GM20431 (cell line): ENCODE measurements around the gene WIPF3.
"Not testable (repeated sequence)": the region's sequence is repeated elsewhere in the genome, so short reads cannot be mapped to it uniquely, and the experiment has no call there.

Experiments
- in situ Hi-C: fragments of 300-500 bp; cut with MseI, MboI; formaldehyde crosslinking; loops from one replicate; pipeline ENCODE4 v1.15.0; 2020; ENCODE audit warnings: low sequenced_read_pairs; ENCODE audit not compliant: unreplicated experiment

WIPF3 gene

DNA sequence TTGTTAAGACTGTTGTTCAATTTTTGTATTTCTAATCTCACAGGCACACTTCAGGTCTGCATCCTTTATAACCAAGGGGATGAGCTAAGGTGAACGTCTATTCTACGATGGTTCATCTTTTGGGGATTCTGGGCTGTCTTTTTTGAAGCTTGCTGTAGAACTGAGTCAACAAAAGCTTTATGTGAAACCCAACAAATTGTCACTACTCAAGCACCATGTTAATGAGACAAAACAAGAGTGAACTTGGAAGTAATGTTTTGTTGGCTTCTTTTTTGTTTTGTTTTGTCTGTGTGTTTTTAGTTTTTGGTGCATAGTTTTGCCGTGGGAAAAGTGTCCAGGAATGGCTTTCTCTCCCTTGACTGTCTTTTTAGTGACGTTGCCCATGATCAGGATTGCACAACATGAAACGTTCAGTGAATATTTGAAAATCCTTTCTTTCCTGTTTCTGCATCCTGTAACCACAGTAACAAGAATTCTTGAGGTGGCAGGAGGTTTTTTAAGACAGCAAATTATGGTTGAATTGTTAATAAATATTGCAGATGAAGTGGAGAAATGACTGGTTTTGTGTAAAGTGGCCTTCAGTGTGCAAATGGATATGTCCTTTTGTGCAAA, 65.6 kb downstream of the WIPF3 start:
- in situ Hi-C loops, result no loop called here

GRCh38 chr7:29873644-29874294, 67.5 kb downstream of the WIPF3 start:
- in situ Hi-C loops, result no loop called here

GRCh38 chr7:29875741-29876140, 69.4 kb downstream of the WIPF3 start:
- in situ Hi-C loops, result no loop called here

- in situ Hi-C loops, result no loop called here
Measured at GRCh38 chr7:29877196-29877595, 70.9 kb downstream of the WIPF3 start.

DNA sequence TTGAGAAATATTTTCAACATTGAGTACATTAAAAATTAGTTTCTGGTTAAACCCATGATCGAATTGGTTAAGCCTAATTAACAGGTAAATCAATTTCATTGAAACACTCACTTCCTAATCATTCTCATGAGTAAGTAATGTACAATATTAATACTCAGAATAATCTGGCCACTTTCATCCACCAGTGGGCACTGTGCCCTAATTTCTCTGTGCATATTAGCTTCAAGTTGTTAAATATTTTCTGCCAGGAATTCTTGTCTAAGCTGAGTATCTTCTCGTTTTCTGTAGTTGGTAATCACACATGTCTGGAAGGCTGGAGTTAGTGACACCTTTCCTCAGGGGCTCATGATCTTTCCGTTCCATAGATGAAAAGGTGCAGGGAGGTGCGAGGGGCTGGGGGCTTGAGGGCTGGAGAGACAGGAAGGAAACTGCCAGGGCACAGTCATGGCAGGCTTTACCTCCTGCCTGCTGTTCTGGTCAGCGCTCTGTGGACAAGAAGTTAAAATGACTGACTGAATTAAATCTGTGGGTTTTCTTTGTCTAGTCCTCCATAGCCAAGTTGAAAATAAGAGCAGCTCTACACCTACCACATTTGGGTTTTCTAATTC, 71.9 kb downstream of the WIPF3 start:
- in situ Hi-C loops, result no loop called here

DNA sequence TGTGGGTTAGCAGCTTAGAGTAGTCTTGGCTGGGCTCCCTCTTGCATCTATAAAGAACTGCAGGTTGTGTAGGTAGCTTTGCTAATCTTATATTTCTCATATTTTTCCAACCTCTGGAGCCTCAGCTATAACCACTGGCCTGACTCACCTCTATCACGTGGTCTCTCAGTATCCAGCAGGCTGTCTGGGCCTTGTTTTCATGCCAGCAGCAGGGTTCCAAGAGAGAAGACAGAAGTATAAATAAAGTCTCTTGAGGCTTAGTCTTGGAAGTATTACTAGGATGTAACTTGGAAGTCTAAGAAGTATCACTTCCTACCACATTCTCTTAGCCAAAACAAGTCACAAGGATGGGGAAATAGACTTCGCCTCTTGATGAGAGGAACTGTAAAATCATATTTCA, 73.3 kb downstream of the WIPF3 start:
- in situ Hi-C loops, result no loop called here

DNA sequence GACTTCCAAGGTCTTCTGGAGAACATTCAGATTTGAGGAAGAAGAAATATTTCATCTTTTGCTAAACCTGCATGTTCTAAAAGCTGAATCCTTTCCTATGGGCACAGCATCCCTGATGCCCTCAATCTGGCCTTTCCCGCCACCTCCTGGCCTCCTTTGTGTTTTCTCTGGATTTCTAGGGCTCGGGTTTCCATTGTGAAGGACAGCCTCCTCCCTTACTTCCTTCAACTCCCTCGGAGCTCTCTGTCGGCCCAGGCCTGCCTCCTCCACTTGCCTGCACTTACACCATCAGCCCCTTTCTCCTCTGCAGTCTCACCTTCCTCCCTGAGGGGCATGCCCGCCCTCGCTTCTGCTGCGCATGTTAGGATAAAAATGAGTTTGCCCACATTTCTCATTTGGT, 75.4 kb downstream of the WIPF3 start:
- in situ Hi-C loops, result no loop called here

DNA sequence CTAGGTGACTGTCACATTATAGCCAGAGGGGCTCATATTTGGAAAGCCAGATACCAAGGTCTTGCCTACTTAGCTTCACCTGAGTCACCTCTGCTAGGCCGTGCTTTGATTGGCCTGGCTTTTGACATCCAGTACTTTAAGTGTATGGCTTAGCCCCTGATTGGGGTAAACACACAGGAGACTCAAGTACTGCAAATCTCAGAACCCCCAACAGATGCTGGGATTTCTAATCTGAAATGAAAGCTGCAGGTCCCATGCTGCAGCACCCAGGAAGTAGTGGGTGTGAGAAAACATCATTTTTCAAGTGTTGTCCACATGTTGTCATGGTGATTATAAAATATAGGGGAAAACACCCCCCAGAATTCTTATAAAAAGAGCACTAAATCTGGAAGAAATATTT, 76.2 kb downstream of the WIPF3 start:
- in situ Hi-C loops, result no loop called here

DNA sequence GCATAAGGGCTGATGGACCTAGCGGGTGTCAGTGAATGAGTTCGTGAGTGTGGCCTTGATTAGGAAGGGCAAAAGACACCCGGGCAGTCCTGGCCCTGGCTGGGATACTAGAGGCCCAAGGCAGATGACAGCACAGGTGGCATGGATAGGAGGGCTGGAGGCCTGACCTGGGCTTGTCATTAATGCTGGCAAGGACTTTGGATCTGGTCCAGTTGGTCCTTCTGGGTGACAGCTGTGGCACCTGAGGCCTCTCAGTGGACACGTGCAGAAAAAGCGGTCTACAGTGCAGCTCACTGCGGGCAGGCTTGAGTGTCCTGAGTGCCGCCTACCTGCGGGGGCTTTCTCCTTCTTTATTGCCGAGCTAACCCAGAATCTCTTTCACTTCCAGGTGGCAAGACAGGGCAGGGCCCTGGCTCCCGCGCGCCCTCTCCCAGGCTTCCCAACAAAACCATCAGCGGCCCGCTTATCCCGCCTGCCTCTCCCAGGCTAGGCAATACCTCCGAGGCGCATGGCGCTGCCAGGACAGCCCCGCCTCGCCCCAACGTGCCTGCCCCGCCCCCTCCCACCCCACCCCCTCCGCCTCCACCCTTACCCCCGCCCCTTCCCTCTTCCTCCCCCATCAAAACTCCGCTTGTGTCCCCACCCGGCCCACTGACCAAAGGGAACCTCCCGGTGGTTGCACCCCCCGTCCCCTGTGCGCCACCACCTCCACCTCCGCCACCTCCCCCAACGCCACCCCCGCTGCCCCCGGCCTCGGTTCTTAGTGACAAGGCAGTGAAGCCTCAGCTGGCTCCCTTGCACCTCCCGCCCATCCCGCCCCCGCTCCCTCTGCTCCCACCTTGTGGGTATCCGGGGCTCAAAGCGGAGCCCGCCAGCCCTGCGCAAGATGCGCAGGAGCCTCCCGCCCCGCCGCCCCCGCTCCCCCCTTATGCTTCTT, 77.4 kb downstream of the WIPF3 start:
- in situ Hi-C loops, result no loop called here

DNA sequence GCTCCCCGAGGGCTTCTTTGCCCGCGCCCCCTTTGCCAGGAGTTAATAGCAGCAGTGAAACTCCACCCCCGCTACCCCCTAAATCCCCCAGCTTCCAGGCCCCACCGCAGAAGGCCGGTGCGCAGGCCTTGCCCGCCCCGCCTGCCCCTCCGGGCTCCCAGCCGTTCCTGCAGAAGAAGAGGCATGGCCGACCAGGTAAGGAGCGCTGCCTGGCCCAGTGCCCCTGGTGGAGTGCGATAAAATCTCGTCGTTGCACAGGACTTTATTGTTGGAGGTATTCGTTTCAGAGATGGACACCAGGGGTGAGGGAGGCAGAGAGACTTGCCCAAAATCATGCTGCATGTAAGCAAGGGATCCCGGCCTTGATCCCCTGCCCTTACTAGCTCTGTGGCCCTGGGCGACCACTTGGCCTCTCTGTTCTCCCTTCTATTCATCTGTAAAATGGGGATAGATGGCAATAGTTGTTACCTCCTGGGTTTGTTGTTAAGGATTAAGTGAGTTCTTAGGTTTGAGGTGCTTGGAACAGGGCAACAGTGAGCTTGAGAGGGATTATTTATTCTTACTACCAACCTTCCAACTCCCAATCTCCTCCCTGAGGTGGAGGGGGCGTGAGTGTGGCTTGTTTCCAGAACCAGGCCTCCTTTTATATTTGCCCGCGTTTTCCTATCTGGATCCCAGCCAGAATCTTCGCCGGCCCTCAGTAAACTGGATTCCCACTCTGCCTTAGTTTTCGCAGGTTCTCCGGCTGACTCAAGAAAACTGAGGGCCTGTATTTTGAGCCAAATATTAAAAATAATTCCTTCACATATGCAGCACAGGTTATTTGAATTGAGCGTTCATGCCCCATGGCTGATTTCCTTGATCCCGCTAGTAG, 78.3 kb downstream of the WIPF3 start:
- in situ Hi-C loops, result no loop called here

- in situ Hi-C loops, result no loop called here
Measured at GRCh38 chr7:29885626-29886025, 79.3 kb downstream of the WIPF3 start.

DNA sequence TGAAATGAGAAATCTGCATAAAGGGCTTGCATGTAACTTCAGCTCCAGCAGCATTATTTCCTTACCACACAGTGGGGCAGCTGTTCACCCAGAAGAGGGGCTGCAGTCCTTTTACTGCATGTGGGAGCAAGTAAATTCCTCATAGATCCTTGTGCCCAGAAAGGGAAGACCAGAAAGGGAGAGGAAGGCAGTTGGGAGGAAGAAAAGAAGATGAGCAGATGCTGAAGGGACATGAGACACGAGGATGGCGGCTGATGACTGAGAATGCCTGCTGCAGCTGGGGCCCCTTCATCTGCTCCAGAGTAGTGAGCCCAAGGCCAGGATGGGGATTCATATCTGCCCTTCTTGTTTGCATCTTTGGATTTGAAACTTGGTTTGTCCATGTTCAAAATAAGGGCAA, 80.5 kb downstream of the WIPF3 start:
- in situ Hi-C loops, result no loop called here

DNA sequence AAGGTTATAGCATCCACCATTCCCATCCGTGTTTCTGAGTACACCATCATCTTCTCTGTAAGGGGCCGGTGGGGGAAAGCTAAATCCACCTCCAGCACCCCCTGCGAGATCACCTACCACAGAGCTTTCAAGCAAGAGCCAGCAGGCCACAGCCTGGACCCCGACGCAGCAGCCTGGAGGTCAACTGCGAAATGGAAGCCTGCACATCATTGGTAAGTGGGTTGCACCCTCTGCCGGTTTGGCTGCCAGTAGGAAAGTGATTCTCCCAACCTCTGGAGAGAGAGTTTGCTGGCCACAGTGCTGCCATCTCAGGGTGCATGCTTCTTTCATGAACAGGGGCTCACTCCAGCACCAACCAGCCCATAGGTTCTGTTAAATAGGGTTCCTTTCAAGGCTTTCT, 81.7 kb downstream of the WIPF3 start:
- in situ Hi-C loops, result no loop called here

GRCh38 chr7:29889288-29889687, 83.0 kb downstream of the WIPF3 start:
- in situ Hi-C loops, result no loop called here

- in situ Hi-C loops, result no loop called here
Measured at GRCh38 chr7:29890251-29890650, 83.9 kb downstream of the WIPF3 start.

DNA sequence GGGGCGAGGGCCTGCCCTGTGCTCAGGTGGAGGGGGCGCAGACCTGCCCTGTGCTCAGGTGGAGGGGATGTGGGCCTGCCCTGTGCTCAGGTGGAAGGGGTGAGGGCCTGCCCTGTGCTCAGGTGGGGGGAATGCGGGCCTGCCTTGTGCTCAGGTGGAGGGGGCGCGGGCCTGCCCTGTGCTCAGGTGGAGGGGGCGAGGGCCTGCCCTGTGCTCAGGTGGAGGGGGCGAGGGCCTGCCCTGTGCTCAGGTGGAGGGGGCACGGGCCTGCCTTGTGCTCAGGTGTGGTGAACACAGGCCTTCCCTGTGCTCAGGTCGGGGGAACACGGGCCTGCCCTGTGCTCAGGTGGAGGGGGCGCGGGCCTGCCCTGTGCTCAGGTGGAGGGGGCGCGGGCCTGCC, 84.5 kb downstream of the WIPF3 start:
- in situ Hi-C loops, result not testable (repeated sequence)

GRCh38 chr7:29891766-29892165, 85.5 kb downstream of the WIPF3 start:
- in situ Hi-C loops, result no loop called here

GRCh38 chr7:29892231-29892630, 85.9 kb downstream of the WIPF3 start:
- in situ Hi-C loops, result no loop called here

- in situ Hi-C loops, result no loop called here
Measured at GRCh38 chr7:29893351-29893965, 87.2 kb downstream of the WIPF3 start.
